Colonic mucosa (tissue), 4 donors: ENCODE results near the gene FLT3LG. TPM values are rescaled to one million over a fixed set of nuclear protein-coding genes. Genes with fewer than 3 reads are reported as not detected.

Experiments
- DNase-seq: peaks from one replicate; pipeline ENCODE4 v3.0.0-alpha.2; 2020
- H3K27ac ChIP-seq: fragments of 200-600 bp; one replicate; pipeline ENCODE4 v1.8.0; 2021
- H3K27me3 ChIP-seq: fragments of 200-600 bp; one replicate; pipeline ENCODE4 v1.8.0; 2021
- H3K36me3 ChIP-seq: fragments of 200-600 bp; one replicate; pipeline ENCODE4 v1.8.0; 2021
- H3K4me1 ChIP-seq: fragments of 200-600 bp; one replicate; pipeline ENCODE4 v1.8.0; 2021; ENCODE audit warnings: mild to moderate bottlenecking
- H3K4me3 ChIP-seq: fragments of 200-600 bp; one replicate; pipeline ENCODE4 v1.8.0; 2021
- H3K9ac ChIP-seq, 2 donors: one replicate each; pipeline ENCODE4 v1.7.0; 2013; ENCODE audit warnings: control low read depth in 2 of 2, low read depth in 2 of 2, low read length in 2 of 2
- H3K9me3 ChIP-seq: fragments of 200-600 bp; one replicate; pipeline ENCODE4 v1.8.0; 2021
- intact Hi-C: fragments of 100-400 bp; cut with DNase I; formaldehyde crosslinking; loops from one replicate; pipeline ENCODE4 v1.14.1; 2022
- total RNA-seq, 2 donors: library from RNA; stranded (reverse); fragmentation: NEBNext Ultra II Directional in 1 of 2; extraction: Animal tissue kit (Norgen Biotek cat#: 25700) in 1 of 2; gene quantifications; one replicate each; pipeline ENCODE4 v1.2.1, GENCODE V29; 2021
- TF ChIP-seq, protein P1 (sequence below): fragments of 200-600 bp; IDR thresholded peaks from one replicate; pipeline ENCODE4 v1.8.0; 2022; ENCODE audit warnings: antibody characterized with exemption, mild to moderate bottlenecking
- donor health status: healthy.
- donor health status: DM: no; HTN: no; CAD: no.
- donor health status: DM: no; HTN: no; CAD: no.

Gene FLT3LG
- total RNA-seq, 2 donors from 2014 or later = 2.9 to 4.9 TPM

DNA sequence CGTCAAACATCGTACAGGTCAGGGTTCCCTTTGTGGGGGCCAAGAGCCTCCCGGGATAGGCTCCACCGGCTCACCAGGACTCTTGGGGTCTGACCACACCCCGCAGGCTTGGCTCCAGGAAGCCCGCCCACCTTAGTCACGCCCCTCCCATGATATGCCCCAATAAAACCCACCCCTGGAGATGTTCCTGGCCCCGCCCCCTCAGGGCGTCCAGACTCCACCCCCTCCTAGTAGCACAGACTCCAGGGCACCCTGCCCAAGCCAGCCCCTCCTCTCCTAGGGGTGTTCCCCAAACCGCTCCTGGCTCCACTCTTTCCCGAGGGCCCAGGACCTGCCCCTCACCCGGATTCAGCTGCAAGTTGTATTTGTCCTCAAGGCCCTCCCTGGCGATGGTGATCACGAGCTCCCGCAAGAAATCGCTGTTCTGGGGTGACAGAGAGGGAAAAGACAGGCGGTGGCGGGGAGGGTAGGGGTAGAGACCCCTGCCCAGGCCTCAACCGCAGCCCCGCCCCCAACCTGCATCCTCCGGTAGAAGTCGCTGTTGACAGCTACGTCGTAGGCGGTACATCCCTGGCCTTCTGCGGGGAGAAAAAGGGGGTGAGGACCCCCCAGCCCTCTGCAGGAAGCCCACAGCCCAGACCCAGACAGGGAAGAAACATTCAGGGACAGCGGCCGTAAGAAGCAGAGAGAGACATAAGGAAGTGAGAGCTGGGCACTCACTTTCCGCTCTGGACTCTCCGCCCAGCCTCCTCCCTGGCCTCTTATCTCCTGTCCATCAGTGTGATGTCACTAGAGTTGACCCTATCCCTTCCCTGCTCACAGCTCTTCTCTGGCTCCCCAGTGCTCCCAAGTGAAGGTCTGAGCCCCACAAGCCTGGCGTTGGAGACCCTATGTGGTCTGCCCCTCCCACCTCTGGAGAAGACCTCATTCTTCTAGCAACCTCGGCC is 26.3 kb upstream of the FLT3LG start:
- TF ChIP-seq, protein P1, sequence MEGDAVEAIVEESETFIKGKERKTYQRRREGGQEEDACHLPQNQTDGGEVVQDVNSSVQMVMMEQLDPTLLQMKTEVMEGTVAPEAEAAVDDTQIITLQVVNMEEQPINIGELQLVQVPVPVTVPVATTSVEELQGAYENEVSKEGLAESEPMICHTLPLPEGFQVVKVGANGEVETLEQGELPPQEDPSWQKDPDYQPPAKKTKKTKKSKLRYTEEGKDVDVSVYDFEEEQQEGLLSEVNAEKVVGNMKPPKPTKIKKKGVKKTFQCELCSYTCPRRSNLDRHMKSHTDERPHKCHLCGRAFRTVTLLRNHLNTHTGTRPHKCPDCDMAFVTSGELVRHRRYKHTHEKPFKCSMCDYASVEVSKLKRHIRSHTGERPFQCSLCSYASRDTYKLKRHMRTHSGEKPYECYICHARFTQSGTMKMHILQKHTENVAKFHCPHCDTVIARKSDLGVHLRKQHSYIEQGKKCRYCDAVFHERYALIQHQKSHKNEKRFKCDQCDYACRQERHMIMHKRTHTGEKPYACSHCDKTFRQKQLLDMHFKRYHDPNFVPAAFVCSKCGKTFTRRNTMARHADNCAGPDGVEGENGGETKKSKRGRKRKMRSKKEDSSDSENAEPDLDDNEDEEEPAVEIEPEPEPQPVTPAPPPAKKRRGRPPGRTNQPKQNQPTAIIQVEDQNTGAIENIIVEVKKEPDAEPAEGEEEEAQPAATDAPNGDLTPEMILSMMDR = no peak
- Histone ChIP-seq H3K4me3 (no peak overlapping the region), H3K9me3 (no peaks in the 10 kb centered on the region), H3K9ac (no peak overlapping the region), H3K27ac (no peak overlapping the region), H3K27me3 (no peaks in the 10 kb centered on the region), H3K36me3 (no peaks in the 10 kb centered on the region), H3K4me1 (no peaks in the 10 kb centered on the region)
- peak; percentile 50 for DNase-seq
- intact Hi-C loops = no loop called here

- no peaks in the 10 kb centered on the region for H3K4me1 ChIP-seq
- H3K36me3 ChIP-seq = no peaks in the 10 kb centered on the region
- no peak overlapping the region for H3K9ac ChIP-seq
- DNase-seq = no peak
- H3K27me3 ChIP-seq = no peaks in the 10 kb centered on the region
- TF ChIP-seq, protein P1 = no peak
- H3K9me3 ChIP-seq = no peaks in the 10 kb centered on the region
- H3K4me3 ChIP-seq = no peak overlapping the region
- no peak overlapping the region for H3K27ac ChIP-seq
- intact Hi-C loops = no loop called here
Observed at GRCh38 chr19:49448432-49448786, 25.6 kb upstream of the FLT3LG start.

GRCh38 chr19:49450405-49450804 is 23.6 kb upstream of the FLT3LG start:
- intact Hi-C loops = no loop called here
- no peaks in the 10 kb centered on the region for H3K9me3 ChIP-seq
- H3K27ac ChIP-seq = no peak overlapping the region
- no peaks in the 10 kb centered on the region for H3K27me3 ChIP-seq
- H3K36me3 ChIP-seq = no peaks in the 10 kb centered on the region
- peak overlapping the region; percentile 49 to 68 for H3K9ac ChIP-seq
- H3K4me3 ChIP-seq = peak overlapping the region; percentile 75
- H3K4me1 ChIP-seq = peaks cover 5% of the 10 kb centered on the region
- TF ChIP-seq, protein P1 = no peak
- no peak for DNase-seq

DNA sequence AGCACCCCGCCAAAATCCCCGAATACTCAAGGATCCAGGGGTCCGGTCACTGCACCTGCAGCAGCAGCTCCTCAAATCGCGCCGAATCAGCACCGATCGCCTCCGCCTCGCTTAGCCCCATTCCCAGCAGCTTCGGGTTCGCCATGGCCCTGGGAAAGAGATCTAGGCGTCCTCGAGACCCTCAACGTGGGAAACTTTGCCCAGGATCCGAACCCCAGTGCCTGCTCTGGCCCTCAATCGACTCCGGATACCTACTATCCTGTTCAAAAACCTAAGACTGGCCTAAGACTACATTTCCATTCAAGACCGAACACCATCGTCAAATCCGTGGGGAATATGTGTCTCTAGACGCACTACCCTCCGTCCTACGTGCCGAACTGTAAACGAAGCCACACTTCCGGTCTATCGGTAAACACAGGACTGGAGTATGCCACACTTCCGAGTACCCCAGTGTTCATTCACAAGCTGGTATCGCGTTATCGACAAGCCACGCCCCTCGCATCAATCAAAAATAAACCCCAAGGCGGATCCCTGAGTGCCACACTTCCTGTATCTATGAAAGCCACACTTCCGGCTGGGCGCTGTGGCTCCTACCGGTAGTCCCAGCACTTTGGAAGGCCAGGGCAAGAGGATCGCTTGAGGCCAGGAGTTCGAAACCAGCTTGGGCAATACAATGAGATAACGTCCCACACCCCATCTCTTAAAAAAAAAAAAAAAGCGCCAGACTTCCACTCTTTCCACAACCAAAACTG is 22.4 kb upstream of the FLT3LG start, which contains the start of gene PIH1D1:
Gene PIH1D1, minus strand, starts transcription at position 385 of the 752 bp plus-strand sequence. Its CDS starts 240 bp downstream, at position 145.
- H3K36me3 ChIP-seq = no peaks in the 10 kb centered on the region
- DNase-seq = peak; percentile 99
- no peaks in the 10 kb centered on the region for H3K9me3 ChIP-seq
- intact Hi-C loops = no loop called here
- peak within 1 kb of the TSS; percentile 93 to 99 for H3K9ac ChIP-seq
- peak within 1 kb of the TSS; percentile 75 for H3K4me3 ChIP-seq
- H3K27me3 ChIP-seq = no peaks in the 10 kb centered on the region
- TF ChIP-seq, protein P1 = no peak
- H3K27ac ChIP-seq = peak within 1 kb of the TSS; percentile 92
- H3K4me1 ChIP-seq = peaks cover 5% of the 10 kb centered on the region

DNA sequence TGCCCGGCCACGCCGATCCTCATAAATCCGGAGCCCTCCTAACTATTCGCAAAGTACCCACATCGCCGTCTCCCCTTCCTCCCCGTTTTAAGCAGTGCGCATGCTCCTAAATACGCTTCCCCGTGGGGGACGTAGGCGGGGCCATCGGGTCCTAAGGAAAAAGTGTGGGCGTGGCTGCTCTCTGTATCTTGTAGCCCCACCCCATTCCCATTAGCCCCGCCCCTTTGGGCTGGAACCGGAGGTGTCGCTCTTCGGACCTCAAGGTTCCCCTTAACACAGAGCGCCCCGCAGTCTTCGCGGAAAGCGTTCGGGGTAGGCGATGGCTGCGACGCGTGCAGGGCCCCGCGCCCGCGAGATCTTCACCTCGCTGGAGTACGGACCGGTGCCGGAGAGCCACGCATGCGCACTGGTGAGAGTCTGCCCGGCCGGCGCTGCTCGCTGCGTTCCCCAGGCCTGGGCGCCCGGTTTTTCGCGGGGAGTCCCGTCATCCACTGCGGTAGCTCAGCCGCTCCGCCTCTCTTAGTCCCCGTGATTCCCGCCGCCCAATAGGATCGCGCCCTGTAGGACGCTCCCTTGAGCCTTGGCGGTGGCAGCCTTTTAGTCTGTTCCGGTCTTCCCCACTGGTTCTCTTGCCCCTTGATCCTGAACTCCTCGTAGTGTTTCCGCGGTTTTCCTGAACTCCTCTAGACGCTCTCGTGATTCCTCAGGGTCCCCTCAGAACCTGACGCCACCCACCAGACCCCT is 20.8 kb upstream of the FLT3LG start, which contains the start of gene ALDH16A1:
Gene ALDH16A1, plus strand, starts transcription at position 213 of the 744 bp plus-strand sequence. Its CDS starts 107 bp downstream, at position 320.
- Histone ChIP-seq H3K27ac (peak within 1 kb of the TSS; percentile 92), H3K36me3 (no peaks in the 10 kb centered on the region), H3K27me3 (no peaks in the 10 kb centered on the region), H3K4me3 (peak within 1 kb of the TSS; percentile 52), H3K9me3 (no peaks in the 10 kb centered on the region), H3K9ac (peak within 1 kb of the TSS; percentile 75 to 99), H3K4me1 (peaks cover 5% of the 10 kb centered on the region)
- intact Hi-C loops = no loop called here
- peak; percentile 100 for DNase-seq
- TF ChIP-seq, protein P1 = no peak
